Suprapubic skin (tissue), 4 donors: ENCODE measurements around the gene HECA. TPM values are rescaled to one million over a fixed set of nuclear protein-coding genes. Genes with fewer than 3 reads are reported as not detected.
"Not testable (repeated sequence)": the region's sequence is repeated elsewhere in the genome, so short reads cannot be mapped to it uniquely, and the experiment has no call there.

Experiments used
- DNase-seq, 2 donors: peaks; one replicate each; pipeline ENCODE4 v3.0.0-alpha.2; 2019; ENCODE audit warnings: low spot score in 2 of 2
- H3K27ac ChIP-seq: fragments of 200-600 bp; sonication (generic); one replicate; pipeline ENCODE4 v1.5.1; 2019
- H3K27me3 ChIP-seq: fragments of 200-600 bp; sonication (generic); one replicate; pipeline ENCODE4 v1.5.1; 2019
- H3K36me3 ChIP-seq: fragments of 200-600 bp; sonication (generic); one replicate; pipeline ENCODE4 v1.5.1; 2019
- H3K4me1 ChIP-seq: fragments of 200-600 bp; sonication (generic); one replicate; pipeline ENCODE4 v1.5.1; 2019
- H3K4me3 ChIP-seq: fragments of 200-600 bp; sonication (generic); one replicate; pipeline ENCODE4 v1.5.1; 2019; ENCODE audit warnings: mild to moderate bottlenecking
- H3K9me3 ChIP-seq: fragments of 200-600 bp; sonication (generic); one replicate; pipeline ENCODE4 v1.5.1; 2019
- CTCF ChIP-seq, 2 donors: fragments of 200-600 bp in 1 of 2; fragments of 450-650 bp in 1 of 2; sonication (generic) in 1 of 2; IDR thresholded peaks; one replicate each; pipeline ENCODE4 v1.5.1; 2016 to 2019; ENCODE audit warnings: antibody characterized with exemption in 2 of 2, mild to moderate bottlenecking in 1 of 2, moderate library complexity in 1 of 2
- EP300 ChIP-seq: sonication (generic); formaldehyde crosslinking; IDR thresholded peaks from one replicate; pipeline ENCODE4 v1.6.1; 2017; ENCODE audit warnings: antibody characterized with exemption
- POLR2A ChIP-seq, 2 donors: fragments of 450-650 bp; IDR thresholded peaks; one replicate each; pipeline ENCODE4 v1.6.1; 2017; ENCODE audit warnings: antibody characterized with exemption in 2 of 2, mild to moderate bottlenecking in 2 of 2, moderate library complexity in 2 of 2
- POLR2AphosphoS5 ChIP-seq, 3 donors: sonication (generic); formaldehyde crosslinking; IDR thresholded peaks; one replicate each; pipeline ENCODE4 v1.6.1; 2017; ENCODE audit warnings: antibody characterized with exemption in 3 of 3
- WGBS: methylation state at CpG from one replicate; pipeline ENCODE4 v1.1.5; 2018; 5-methylcytosine and 5-hydroxymethylcytosine counted together
- total RNA-seq, 4 donors: library from RNA; depleted of rRNA; stranded (reverse); fragments of >200 nt; gene quantifications; one replicate each; pipeline ENCODE4 v1.1.0, GENCODE V29; 2016

The HECA gene
- total RNA-seq, 4 donors from 2014 or later: 56.7 to 101 (median 67.2) TPM

- Histone ChIP-seq H3K36me3 (no peaks in the 10 kb centered on the region), H3K4me3 (no peak overlapping the region), H3K4me1 (peaks cover 83% of the 10 kb centered on the region), H3K27me3 (no peaks in the 10 kb centered on the region), H3K27ac (no peak overlapping the region), H3K9me3 (no peaks in the 10 kb centered on the region)
- TF ChIP-seq CTCF (IDR thresholded peaks at IDR 0.05): no peak
- no peak for TF ChIP-seq POLR2A (IDR thresholded peaks at IDR 0.05)
- TF ChIP-seq EP300: no peak
- TF ChIP-seq POLR2AphosphoS5 (IDR thresholded peaks at IDR 0.05): no peak
- no peak for DNase-seq
These were observed 19.0 kb downstream of the HECA start for GRCh38 chr6:139153855-139154254.

GRCh38 chr6:139154881-139155547 is 20.1 kb downstream of the HECA start:
- no peaks in the 10 kb centered on the region for H3K27me3 ChIP-seq
- TF ChIP-seq CTCF (IDR thresholded peaks at IDR 0.05): no peak
- TF ChIP-seq EP300: no peak
- no peak for TF ChIP-seq POLR2AphosphoS5 (IDR thresholded peaks at IDR 0.05)
- TF ChIP-seq POLR2A (IDR thresholded peaks at IDR 0.05): no peak
- H3K4me1 ChIP-seq: peaks cover 72% of the 10 kb centered on the region
- peak overlapping the region; percentile 33 for H3K27ac ChIP-seq
- 80% methylated on average over 9 of the region's 9 CpGs for WGBS
- no peak overlapping the region for H3K4me3 ChIP-seq
- H3K36me3 ChIP-seq: no peaks in the 10 kb centered on the region
- DNase-seq: no peak
- no peaks in the 10 kb centered on the region for H3K9me3 ChIP-seq

- 62% methylated on average over 5 of the region's 5 CpGs for WGBS
- peaks cover 72% of the 10 kb centered on the region for H3K4me1 ChIP-seq
These were observed 21.2 kb downstream of the HECA start for GRCh38 chr6:139156102-139156501.

GRCh38 chr6:139156551-139156950 is 21.7 kb downstream of the HECA start:
- no peak overlapping the region for H3K4me3 ChIP-seq
- H3K36me3 ChIP-seq: no peaks in the 10 kb centered on the region
- no peaks in the 10 kb centered on the region for H3K9me3 ChIP-seq
- no peak for TF ChIP-seq EP300
- no peak for DNase-seq
- WGBS: 58% methylated on average over 4 of the region's 4 CpGs
- no peak overlapping the region for H3K27ac ChIP-seq
- H3K27me3 ChIP-seq: no peaks in the 10 kb centered on the region
- H3K4me1 ChIP-seq: peaks cover 72% of the 10 kb centered on the region

More at GRCh38 chr6:139156102-139156501, 21.2 kb downstream of the HECA start:
- H3K27ac ChIP-seq: no peak overlapping the region
- no peaks in the 10 kb centered on the region for H3K36me3 ChIP-seq
- no peaks in the 10 kb centered on the region for H3K27me3 ChIP-seq
- DNase-seq: no peak
- TF ChIP-seq POLR2A (IDR thresholded peaks at IDR 0.05) (no peak), EP300 (no peak), CTCF (IDR thresholded peaks at IDR 0.05) (no peak), POLR2AphosphoS5 (IDR thresholded peaks at IDR 0.05) (no peak)
- H3K4me3 ChIP-seq: no peak overlapping the region
- no peaks in the 10 kb centered on the region for H3K9me3 ChIP-seq

- 57% methylated on average over 5 of the region's 5 CpGs for WGBS
- peaks cover 72% of the 10 kb centered on the region for H3K4me1 ChIP-seq
- H3K36me3 ChIP-seq, H3K9me3 ChIP-seq, H3K27ac ChIP-seq, H3K4me3 ChIP-seq, DNase-seq, H3K27me3 ChIP-seq: not testable (repeated sequence)
These were observed 22.2 kb downstream of the HECA start for GRCh38 chr6:139157086-139157485.

GRCh38 chr6:139159016-139159415 is 24.1 kb downstream of the HECA start:
- no peak overlapping the region for H3K4me3 ChIP-seq
- WGBS: 83% methylated on average over 4 of the region's 4 CpGs
- DNase-seq: no peak
- H3K9me3 ChIP-seq: no peaks in the 10 kb centered on the region
- peaks cover 62% of the 10 kb centered on the region for H3K4me1 ChIP-seq
- no peaks in the 10 kb centered on the region for H3K36me3 ChIP-seq
- no peak overlapping the region for H3K27ac ChIP-seq
- no peaks in the 10 kb centered on the region for H3K27me3 ChIP-seq
- no peak for TF ChIP-seq POLR2AphosphoS5 (IDR thresholded peaks at IDR 0.05)
- TF ChIP-seq EP300: no peak
- TF ChIP-seq CTCF (IDR thresholded peaks at IDR 0.05): no peak
- no peak for TF ChIP-seq POLR2A (IDR thresholded peaks at IDR 0.05)
